OCI-LY3 (cell line): Measurements from ENCODE around the gene CASK.
A peak's percentile ranks its signal among the peaks of the same experiment; 100 is the strongest.

Experiments
- H2AFZ ChIP-seq: fragments of 200-600, 300-600 bp; shearing (Covaris generic); 2 replicates; pipeline ENCODE4 v1.6.0; 2014; ENCODE audit warnings: antibody characterized with exemption, low read depth, low read length
- H3K27ac ChIP-seq: fragments of 200-600, 300-600 bp; sonication (generic); 2 replicates; pipeline ENCODE4 v1.5.1; 2014; ENCODE audit warnings: mild to moderate bottlenecking, low read length, moderate library complexity, mixed read lengths
- H3K27me3 ChIP-seq: fragments of 200-600, 300-600 bp; sonication (generic); 2 replicates; pipeline ENCODE4 v1.6.1; 2014; ENCODE audit warnings: low read depth, low read length, mixed read lengths
- H3K36me3 ChIP-seq: fragments of 200-600, 300-600 bp; sonication (generic); replicated peaks from 2 replicates; pipeline ENCODE3; 2014; ENCODE audit warnings: low read depth, low read length, mixed read lengths
- H3K4me1 ChIP-seq: fragments of 300-600, 200-600 bp; sonication (generic); 2 replicates; pipeline ENCODE4 v1.6.1; 2014; ENCODE audit warnings: low read length, mixed read lengths
- H3K4me2 ChIP-seq: fragments of 200-600, 300-600 bp; sonication (generic); 2 replicates; pipeline ENCODE4 v1.6.1; 2014; ENCODE audit warnings: low read length, mixed read lengths
- H3K4me3 ChIP-seq: fragments of 300-600, 200-600 bp; sonication (generic); 2 replicates; pipeline ENCODE4 v1.5.1; 2014; ENCODE audit warnings: antibody characterized with exemption, mild to moderate bottlenecking, low read length, moderate library complexity
- H3K79me2 ChIP-seq: fragments of 300-600, 200-600 bp; shearing (Covaris generic); 2 replicates; pipeline ENCODE4 v1.6.1; 2014; ENCODE audit warnings: mild to moderate bottlenecking, low read length, mixed read lengths
- H3K9ac ChIP-seq: fragments of 300-600, 200-600 bp; shearing (Covaris generic); 2 replicates; pipeline ENCODE4 v1.6.0; 2014; ENCODE audit warnings: mild to moderate bottlenecking, low read length, moderate library complexity
- H3K9me3 ChIP-seq: fragments of 200-600, 300-600 bp; shearing (Covaris generic); 2 replicates; pipeline ENCODE4 v1.6.1; 2014; ENCODE audit warnings: low read length, mixed read lengths; ENCODE audit not compliant: insufficient read depth
- H4K20me1 ChIP-seq: fragments of 200-600, 300-600 bp; sonication (generic); 2 replicates; pipeline ENCODE4 v1.6.1; 2016; ENCODE audit warnings: low read length, mixed read lengths; ENCODE audit not compliant: insufficient read depth
- EZH2phosphoT487 ChIP-seq: fragments of 200-600 bp; shearing (Covaris generic); IDR thresholded peaks from 2 replicates; pipeline ENCODE4 v1.6.1; 2018; ENCODE audit warnings: antibody characterized with exemption, mixed run types, low read depth
- TF ChIP-seq, protein P1 (sequence below): fragments of 200-600, 300-600 bp; sonication (generic); IDR thresholded peaks from 2 replicates; pipeline ENCODE4 v1.5.1; 2014; ENCODE audit warnings: antibody characterized with exemption, low read length, low read depth

CASK gene

GRCh38 chrX:41802958-41803357 is 120.4 kb downstream of the CASK start:
- H3K9ac ChIP-seq: no peak overlapping the region
- no peak overlapping the region for H3K4me2 ChIP-seq
- H3K27ac ChIP-seq: no peak overlapping the region
- H3K36me3 ChIP-seq: peaks cover 20% of the 10 kb centered on the region
- H3K9me3 ChIP-seq: peaks cover 3% of the 10 kb centered on the region; the same call in 1 of the 2 replicates
- peaks cover 33% of the 10 kb centered on the region for H3K79me2 ChIP-seq
- no peak overlapping the region for H2AFZ ChIP-seq
- no peaks in the 10 kb centered on the region for H4K20me1 ChIP-seq
- no peak for TF ChIP-seq EZH2phosphoT487
- TF ChIP-seq, protein P1, sequence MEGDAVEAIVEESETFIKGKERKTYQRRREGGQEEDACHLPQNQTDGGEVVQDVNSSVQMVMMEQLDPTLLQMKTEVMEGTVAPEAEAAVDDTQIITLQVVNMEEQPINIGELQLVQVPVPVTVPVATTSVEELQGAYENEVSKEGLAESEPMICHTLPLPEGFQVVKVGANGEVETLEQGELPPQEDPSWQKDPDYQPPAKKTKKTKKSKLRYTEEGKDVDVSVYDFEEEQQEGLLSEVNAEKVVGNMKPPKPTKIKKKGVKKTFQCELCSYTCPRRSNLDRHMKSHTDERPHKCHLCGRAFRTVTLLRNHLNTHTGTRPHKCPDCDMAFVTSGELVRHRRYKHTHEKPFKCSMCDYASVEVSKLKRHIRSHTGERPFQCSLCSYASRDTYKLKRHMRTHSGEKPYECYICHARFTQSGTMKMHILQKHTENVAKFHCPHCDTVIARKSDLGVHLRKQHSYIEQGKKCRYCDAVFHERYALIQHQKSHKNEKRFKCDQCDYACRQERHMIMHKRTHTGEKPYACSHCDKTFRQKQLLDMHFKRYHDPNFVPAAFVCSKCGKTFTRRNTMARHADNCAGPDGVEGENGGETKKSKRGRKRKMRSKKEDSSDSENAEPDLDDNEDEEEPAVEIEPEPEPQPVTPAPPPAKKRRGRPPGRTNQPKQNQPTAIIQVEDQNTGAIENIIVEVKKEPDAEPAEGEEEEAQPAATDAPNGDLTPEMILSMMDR: peak; percentile 13; the same call in 1 of the 2 replicates
- peaks cover 40% of the 10 kb centered on the region for H3K4me1 ChIP-seq
- no peak overlapping the region for H3K4me3 ChIP-seq
- no peaks in the 10 kb centered on the region for H3K27me3 ChIP-seq

- peaks cover 3% of the 10 kb centered on the region; the same call in 1 of the 2 replicates for H3K9me3 ChIP-seq
- no peaks in the 10 kb centered on the region for H4K20me1 ChIP-seq
- H3K79me2 ChIP-seq: peaks cover 51% of the 10 kb centered on the region
- TF ChIP-seq EZH2phosphoT487: no peak
- TF ChIP-seq, protein P1: no peak
- peaks cover 71% of the 10 kb centered on the region for H3K4me1 ChIP-seq
- H3K4me2 ChIP-seq: peak overlapping the region; percentile 55
- H3K27me3 ChIP-seq: no peaks in the 10 kb centered on the region
- H3K27ac ChIP-seq: peak overlapping the region; percentile 84
- H3K36me3 ChIP-seq: peaks cover 20% of the 10 kb centered on the region
- peak overlapping the region; percentile 28; the same call in 1 of the 2 replicates for H3K4me3 ChIP-seq
- H3K9ac ChIP-seq: peak overlapping the region; percentile 43
- H2AFZ ChIP-seq: no peak overlapping the region
These were observed 123.7 kb downstream of the CASK start for GRCh38 chrX:41799661-41800060.

- no peak for TF ChIP-seq EZH2phosphoT487
- TF ChIP-seq, protein P1: no peak
- peak overlapping the region; percentile 84 for H3K27ac ChIP-seq
- no peaks in the 10 kb centered on the region for H4K20me1 ChIP-seq
- peak overlapping the region; percentile 50; the same call in 1 of the 2 replicates for H3K9ac ChIP-seq
- H3K36me3 ChIP-seq: peaks cover 10% of the 10 kb centered on the region
- peak overlapping the region; percentile 30; the same call in 1 of the 2 replicates for H3K4me3 ChIP-seq
- no peaks in the 10 kb centered on the region for H3K9me3 ChIP-seq
- H3K79me2 ChIP-seq: peaks cover 57% of the 10 kb centered on the region
- H3K4me2 ChIP-seq: peak overlapping the region; percentile 62
- H3K4me1 ChIP-seq: peaks cover 60% of the 10 kb centered on the region
- H2AFZ ChIP-seq: no peak overlapping the region
- no peaks in the 10 kb centered on the region for H3K27me3 ChIP-seq
These were observed 126.8 kb downstream of the CASK start for GRCh38 chrX:41796577-41796976.

- Histone ChIP-seq H2AFZ (no peak overlapping the region), H3K4me3 (no peak overlapping the region; the same call in 1 of the 2 replicates), H3K27me3 (no peaks in the 10 kb centered on the region), H3K4me2 (peak overlapping the region; percentile 62), H3K4me1 (peaks cover 60% of the 10 kb centered on the region), H3K36me3 (peaks cover 4% of the 10 kb centered on the region), H3K9ac (peak overlapping the region; percentile 24; the same call in 1 of the 2 replicates), H3K79me2 (peaks cover 52% of the 10 kb centered on the region), H3K9me3 (no peaks in the 10 kb centered on the region), H4K20me1 (no peaks in the 10 kb centered on the region), H3K27ac (peak overlapping the region; percentile 84)
- TF ChIP-seq, protein P1: no peak
- no peak for TF ChIP-seq EZH2phosphoT487
These were observed 127.3 kb downstream of the CASK start for GRCh38 chrX:41796046-41796445.
